WTC11 (cell line): ENCODE measurements around the gene PROZ.

ENCODE experiments used
- CREB1 ChIP-seq: sonication (generic); formaldehyde crosslinking; IDR thresholded peaks from 2 replicates; pipeline ENCODE4 v1.8.0; 2023; ENCODE audit warnings: mild to moderate bottlenecking, missing genetic modification reagents
- CTCF ChIP-seq: fragments of 200-600 bp; IDR thresholded peaks from 2 replicates; pipeline ENCODE4 v1.8.0; 2022; ENCODE audit warnings: antibody characterized with exemption
- FOXJ3 ChIP-seq: sonication (generic); formaldehyde crosslinking; IDR thresholded peaks from 2 replicates; pipeline ENCODE4 v1.9.0; 2021; ENCODE audit warnings: missing genetic modification reagents, mild to moderate bottlenecking, borderline replicate concordance
- GABPB1 ChIP-seq: sonication (generic); formaldehyde crosslinking; IDR thresholded peaks from 2 replicates; pipeline ENCODE4 v1.8.1; 2023; ENCODE audit warnings: mild to moderate bottlenecking, missing genetic modification reagents
- MAX ChIP-seq: sonication (generic); formaldehyde crosslinking; IDR thresholded peaks from 2 replicates; pipeline ENCODE4 v1.8.0; 2022; ENCODE audit warnings: mild to moderate bottlenecking, missing genetic modification reagents
- RELA ChIP-seq: sonication (generic); formaldehyde crosslinking; IDR thresholded peaks from 2 replicates; pipeline ENCODE4 v1.8.1; 2022; ENCODE audit warnings: missing genetic modification reagents, mild to moderate bottlenecking, borderline replicate concordance
- TCF7 ChIP-seq: sonication (generic); formaldehyde crosslinking; IDR thresholded peaks from 2 replicates; pipeline ENCODE4 v1.8.0; 2022; ENCODE audit warnings: mild to moderate bottlenecking, low read depth, missing genetic modification reagents, moderate library complexity
- TEAD1 ChIP-seq: sonication (generic); formaldehyde crosslinking; IDR thresholded peaks from 2 replicates; pipeline ENCODE4 v1.8.0; 2022; ENCODE audit warnings: mild to moderate bottlenecking, missing genetic modification reagents
- TEAD4 ChIP-seq: sonication (generic); formaldehyde crosslinking; IDR thresholded peaks from 2 replicates; pipeline ENCODE4 v1.8.0; 2022; ENCODE audit warnings: mild to moderate bottlenecking, missing genetic modification reagents

- no peak for TF ChIP-seq CTCF
- TF ChIP-seq FOXJ3: no peak
- TF ChIP-seq GABPB1 (CRISPR knock-in tag): no peak
- TF ChIP-seq TCF7 (CRISPR knock-in tag): no peak
- no peak for TF ChIP-seq RELA
- TF ChIP-seq TEAD1 (CRISPR knock-in tag): no peak
- TF ChIP-seq CREB1 (CRISPR knock-in tag): no peak
- no peak for TF ChIP-seq MAX
- TF ChIP-seq TEAD4 (CRISPR knock-in tag): no peak
Measured at GRCh38 chr13:113155982-113156655, 2.3 kb upstream of the PROZ start.
